ENCODE data around the gene AGFG2.

AGFG2 gene

GRCh38 chr7:100613412-100614175 is 74.6 kb downstream of the AGFG2 start:
- DNase-seq (ENCODE audit: low spot score) = no peak

- DNase-seq (ENCODE audit: low spot score) = no peak
These were observed 75.4 kb downstream of the AGFG2 start for GRCh38 chr7:100614308-100614861.
